DMS 273 (cell line): ENCODE data around the gene PGC.
"Not testable (repeated sequence)": the region's sequence is repeated elsewhere in the genome, so short reads cannot be mapped to it uniquely, and the experiment has no call there.

Experiments used
- DNase-seq: peaks from one replicate; lab custom pipeline; 2025; ENCODE audit not compliant: unreplicated experiment; lab: John Stamatoyannopoulos, UW

PGC gene

GRCh38 chr6:41777551-41778285 lies 30.5 kb upstream of the PGC start:
- DNase-seq, result no peak

- DNase-seq, result no peak
Measured at GRCh38 chr6:41775293-41775882, 28.2 kb upstream of the PGC start.

DNA sequence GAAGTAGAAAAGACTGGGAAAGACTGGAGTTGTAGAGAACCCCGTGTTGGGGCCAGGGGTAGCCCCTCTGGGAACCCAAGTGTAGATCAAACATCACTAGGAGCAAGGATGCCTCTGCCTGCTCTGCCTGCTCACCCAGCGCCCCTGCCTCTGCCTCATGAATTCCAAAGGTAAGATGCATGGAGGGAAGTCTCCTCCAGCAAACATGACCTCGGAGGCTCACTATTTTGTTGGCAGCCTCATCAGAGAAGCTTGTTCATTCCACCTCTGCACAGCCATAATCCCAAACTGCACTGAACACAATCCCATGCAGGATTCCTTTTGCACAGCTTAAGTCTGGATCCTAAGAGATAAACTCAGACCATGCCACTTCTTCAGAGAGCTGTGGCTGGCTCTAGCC lies 27.6 kb upstream of the PGC start:
- no peak for DNase-seq

DNA sequence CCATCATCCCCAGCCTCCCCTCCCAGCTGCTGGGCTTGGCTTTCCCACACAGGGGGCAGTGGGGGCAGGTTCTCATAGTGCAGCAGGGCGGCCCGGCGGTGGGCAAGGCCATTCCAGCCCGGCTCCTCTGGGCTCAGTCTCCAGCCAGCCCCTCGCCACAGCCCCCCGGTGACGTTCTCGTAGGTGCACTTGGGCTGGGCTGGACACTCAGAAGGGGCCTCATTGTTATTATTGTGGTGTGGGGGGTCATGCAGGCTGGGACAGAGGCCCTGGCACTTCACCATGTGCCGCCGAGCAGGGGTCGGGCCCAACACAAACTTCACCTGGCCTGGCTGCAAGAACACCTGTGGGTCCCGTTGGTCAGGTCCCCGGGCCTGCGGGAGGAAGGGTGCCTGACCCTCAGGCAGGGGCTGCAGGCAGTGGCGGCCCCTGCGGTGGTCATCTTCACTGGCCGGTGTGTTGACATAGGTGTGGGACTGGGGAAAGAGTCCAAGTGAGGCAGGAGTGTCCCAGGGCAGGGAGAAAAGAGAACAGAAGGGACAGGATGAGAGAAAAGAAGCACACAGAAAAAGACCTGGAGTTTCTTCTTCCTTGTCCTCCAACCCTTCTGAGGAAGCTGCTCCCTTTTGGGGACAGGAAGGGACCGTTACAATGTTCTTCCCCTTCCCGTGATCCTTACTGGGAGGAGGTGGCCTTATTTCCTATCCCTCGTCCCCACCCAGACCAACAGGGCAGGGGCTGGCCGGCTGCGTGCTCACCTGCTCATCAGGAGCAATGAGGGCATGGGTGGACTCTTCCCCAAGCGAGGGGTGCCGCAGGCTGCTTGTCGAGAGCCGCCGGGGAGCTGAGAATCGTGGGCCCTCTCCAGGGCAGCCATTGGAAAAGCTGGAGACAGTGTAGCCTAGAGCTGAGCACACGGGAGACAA lies 24.1 kb upstream of the PGC start:
- DNase-seq, result no peak

GRCh38 chr6:41770381-41771057 lies 23.3 kb upstream of the PGC start:
- no peak for DNase-seq

DNA sequence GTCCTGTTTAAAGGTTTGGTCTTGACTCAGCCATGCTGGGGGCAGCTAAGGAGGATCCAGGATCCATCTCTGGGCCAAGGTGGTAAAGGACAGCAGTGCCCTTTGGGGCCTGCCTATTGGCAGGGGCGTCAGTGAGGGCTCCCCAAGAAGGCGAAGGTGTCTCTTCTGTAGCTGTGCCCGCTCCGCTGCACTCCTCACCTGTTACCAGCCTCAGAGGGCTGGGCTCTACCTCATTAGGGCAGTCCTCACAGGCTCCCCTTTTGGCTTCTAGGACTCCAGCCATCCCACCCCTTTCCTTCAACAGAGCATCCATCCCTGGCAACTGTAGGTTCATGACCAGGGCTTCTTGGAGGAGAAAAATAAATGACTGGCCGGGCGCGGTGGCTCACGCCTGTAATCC lies 22.2 kb upstream of the PGC start:
- no peak for DNase-seq

- no peak for DNase-seq
Measured at GRCh38 chr6:41768545-41769308, 21.5 kb upstream of the PGC start.

DNA sequence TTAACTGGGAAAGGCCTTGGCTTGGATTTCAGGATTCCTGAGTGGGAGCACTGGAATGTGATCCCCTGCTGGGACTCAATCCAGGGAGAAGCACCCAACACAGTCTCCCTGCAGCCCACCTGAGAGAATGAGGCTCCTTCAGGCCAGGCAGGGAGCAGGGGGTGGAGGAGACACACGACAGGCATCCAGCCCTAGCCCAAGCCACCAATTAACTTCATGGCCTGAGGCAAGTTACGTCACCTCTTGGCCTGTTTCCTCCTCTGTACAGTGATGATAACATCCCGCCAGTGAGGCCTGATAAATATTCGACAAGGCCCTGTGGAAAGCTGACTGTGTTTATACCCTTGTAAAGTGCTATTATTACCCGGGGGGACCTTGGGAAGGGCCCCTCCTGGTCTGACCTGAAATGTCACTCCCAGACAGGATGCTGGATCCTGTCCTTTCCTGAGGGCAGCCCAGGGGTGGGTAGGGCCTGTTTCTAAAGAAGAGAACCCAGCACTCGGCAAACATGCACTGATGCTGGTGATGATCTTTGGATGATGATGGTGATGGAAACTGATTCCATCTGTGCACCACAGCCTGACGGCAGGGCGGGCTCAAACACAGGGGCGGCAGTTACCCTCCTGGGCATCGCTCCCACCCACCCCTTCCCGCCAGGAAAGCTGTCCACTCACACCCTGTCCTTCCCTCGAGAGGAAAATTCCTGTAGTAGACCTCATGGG lies 20.1 kb upstream of the PGC start:
- peak; percentile 52 for DNase-seq

GRCh38 chr6:41766043-41766664 lies 19.0 kb upstream of the PGC start:
- not testable (repeated sequence) for DNase-seq

DNA sequence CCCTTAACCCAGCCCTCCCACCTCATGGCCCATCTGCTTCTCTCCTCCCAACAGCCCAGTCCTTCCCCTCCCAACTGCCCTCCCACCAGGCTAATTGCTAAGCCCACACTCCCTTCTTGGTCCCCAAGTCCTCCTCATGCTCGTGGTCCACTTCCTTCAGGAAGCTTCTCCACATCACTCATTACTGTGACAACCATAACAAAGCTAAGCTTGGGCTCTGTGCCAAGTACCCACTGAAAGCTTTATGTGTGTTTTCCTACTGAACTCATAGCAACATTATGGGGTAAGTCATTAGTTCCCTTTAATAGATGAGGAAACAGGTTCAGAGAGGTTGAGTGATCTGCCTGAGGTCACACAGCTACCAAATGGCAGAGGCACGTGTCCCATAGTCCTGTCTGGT lies 16.3 kb upstream of the PGC start:
- DNase-seq, result no peak

GRCh38 chr6:41759905-41760579 lies 12.8 kb upstream of the PGC start:
- no peak for DNase-seq

DNA sequence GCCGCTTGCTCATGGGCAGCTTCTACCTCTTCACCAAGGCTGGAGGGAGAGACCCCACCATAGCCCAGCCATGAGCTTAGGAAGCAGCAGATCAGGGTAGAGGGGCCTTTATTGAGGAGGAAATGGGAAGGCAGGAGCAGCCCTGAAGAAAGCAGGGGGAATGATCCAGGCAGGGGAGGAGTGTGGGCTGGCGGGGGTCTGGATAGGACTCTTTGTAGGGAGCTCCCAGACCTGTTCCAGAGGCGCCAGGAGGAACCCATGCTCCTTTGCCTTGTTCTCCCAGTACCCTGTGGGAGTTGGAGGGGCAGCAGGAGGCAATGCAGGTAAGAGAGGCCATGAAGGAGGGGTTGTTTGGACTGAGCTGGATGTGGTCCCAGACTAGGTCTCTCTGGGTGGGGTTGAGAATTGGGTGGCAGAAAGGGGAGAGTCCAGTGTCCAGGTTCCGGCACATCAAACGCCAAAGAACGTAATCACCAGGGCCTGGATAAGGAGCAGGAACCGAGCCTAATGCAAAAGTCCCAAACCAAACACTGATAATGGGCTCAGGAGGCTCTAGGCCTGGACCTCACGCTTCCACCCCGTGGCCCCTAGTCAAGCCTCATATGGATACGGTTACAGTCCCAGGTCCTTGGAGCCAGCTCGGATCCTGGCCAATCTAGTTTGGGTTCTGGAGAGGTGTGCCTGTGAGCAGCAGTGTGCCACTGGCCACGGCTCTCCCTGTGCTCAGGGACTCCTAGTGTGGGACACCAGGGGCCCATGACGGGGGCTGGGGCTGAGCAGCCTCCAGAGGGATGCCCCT lies 12.1 kb upstream of the PGC start:
- DNase-seq, result no peak

GRCh38 chr6:41758641-41759035 lies 11.4 kb upstream of the PGC start:
- DNase-seq, result no peak

- no peak for DNase-seq
Measured at GRCh38 chr6:41757931-41758640, 10.9 kb upstream of the PGC start.

- peak; percentile 77 for DNase-seq
Measured at GRCh38 chr6:41757271-41757670, 10.1 kb upstream of the PGC start.

DNA sequence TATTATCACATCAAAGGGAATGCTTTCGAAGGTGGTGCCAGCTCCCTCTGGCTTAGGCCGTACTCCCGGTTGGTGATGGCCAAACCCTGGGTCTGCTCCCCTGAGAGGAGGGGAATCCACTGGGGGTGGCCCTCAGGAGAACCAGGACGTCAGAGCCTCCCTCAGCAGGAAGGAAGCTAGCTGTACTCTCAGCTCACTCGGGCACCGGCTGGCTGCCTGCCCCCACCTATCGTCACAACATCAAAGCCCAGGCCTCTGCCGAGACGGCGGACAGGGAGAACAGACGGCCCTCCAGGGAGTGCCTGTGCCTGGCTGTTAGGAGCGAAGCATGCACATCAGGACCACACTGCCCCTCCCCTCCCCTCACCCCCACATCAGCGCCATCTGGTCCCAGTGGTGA lies 9.2 kb upstream of the PGC start:
- DNase-seq, result peak; percentile 63

DNA sequence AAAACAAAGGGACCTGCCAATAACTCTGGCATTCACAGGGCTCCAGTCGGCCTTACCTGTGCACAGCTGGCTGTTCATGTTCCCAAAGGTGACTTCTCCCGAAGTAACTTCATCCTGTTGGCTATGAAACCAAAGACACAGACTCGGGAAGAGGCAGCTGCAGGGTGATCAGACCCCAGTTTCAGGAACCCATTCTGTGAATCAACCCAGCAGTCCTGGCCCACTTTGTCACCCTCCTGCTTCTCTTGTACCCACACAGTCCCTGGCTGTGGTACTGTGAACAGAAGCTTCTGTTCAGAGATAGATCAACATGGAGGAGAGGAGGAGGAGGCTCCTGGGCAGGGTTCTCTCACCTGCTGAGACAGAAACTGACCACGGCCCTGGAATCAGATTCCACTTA lies 8.7 kb upstream of the PGC start:
- no peak for DNase-seq

GRCh38 chr6:41750374-41750773 lies 3.2 kb upstream of the PGC start:
- no peak for DNase-seq
